IMR-90 (cell line): ENCODE measurements around the gene LMTK2. TPM values are rescaled to one million over a fixed set of nuclear protein-coding genes. Genes with fewer than 3 reads are reported as not detected.

Experiments used
- ATAC-seq: fragments of 200-7000 bp; cut with Tn5 transposase; 2 replicates; pipeline ENCODE4 v1.9.1; 2020; ENCODE audit warnings: low read depth, mild to moderate bottlenecking, moderate library complexity
- BruUV-seq: library from RNA; stranded (reverse); fragments of 400-500 nt; replicated peaks from 2 replicates; lab custom pipeline; 2021; lab: Mats Ljungman, UMichigan
- CTCF ChIA-PET: fragments of 300-600 bp; formaldehyde crosslinking; extraction: SDS; loops from one replicate; lab custom pipeline; 2021; ENCODE audit warnings: antibody characterized with exemption; lab: Yijun Ruan, JAX
- POLR2A ChIA-PET: fragments of 300-600 bp; sonication (Branson Sonifier 250); formaldehyde crosslinking; loops from one replicate; lab custom pipeline; 2022; ENCODE audit warnings: antibody characterized with exemption; ENCODE audit not compliant: unreplicated experiment; lab: Charles Lee
- DNase-seq: peaks from one replicate; pipeline ENCODE4 v3.0.0; 2013
- H2AFZ ChIP-seq: replicated peaks from 2 replicates; pipeline ENCODE3; 2013; ENCODE audit warnings: low read length, mild to moderate bottlenecking; ENCODE audit not compliant: poor library complexity
- H2AK5ac ChIP-seq: 2 replicates; pipeline ENCODE4 v1.6.1; 2013; ENCODE audit warnings: low read depth, low read length, inconsistent platforms
- H2AK9ac ChIP-seq: replicated peaks from 2 replicates; pipeline ENCODE3; 2013; ENCODE audit warnings: mild to moderate bottlenecking, low read depth, low read length, moderate library complexity; ENCODE audit not compliant: poor library complexity
- H2BK120ac ChIP-seq: 2 replicates; pipeline ENCODE4 v1.6.1; 2013; ENCODE audit warnings: low read depth, low read length, inconsistent platforms
- H2BK15ac ChIP-seq: 3 replicates; pipeline ENCODE4 v1.6.1; 2013; ENCODE audit warnings: low read depth, low read length, inconsistent platforms
- H2BK20ac ChIP-seq: 2 replicates; pipeline ENCODE4 v1.6.1; 2013; ENCODE audit warnings: low read depth, mild to moderate bottlenecking, inconsistent platforms, low read length, moderate library complexity
- H2BK5ac ChIP-seq: 2 replicates; pipeline ENCODE4 v1.6.1; 2013; ENCODE audit warnings: mild to moderate bottlenecking, low read depth, low read length, inconsistent platforms; ENCODE audit not compliant: poor library complexity, severe bottlenecking
- H3K14ac ChIP-seq: replicated peaks from 2 replicates; pipeline ENCODE4 v1.6.1; 2013; ENCODE audit warnings: low read depth, low read length, inconsistent platforms
- H3K18ac ChIP-seq: 2 replicates; pipeline ENCODE4 v1.6.1; 2013; ENCODE audit warnings: low read depth, low read length, control low read depth
- H3K23ac ChIP-seq: 2 replicates; pipeline ENCODE4 v1.6.1; 2013; ENCODE audit warnings: low read depth, low read length, inconsistent platforms
- H3K27ac ChIP-seq: 2 replicates; pipeline ENCODE4 v1.5.1; 2013; ENCODE audit warnings: mild to moderate bottlenecking, control low read depth, low read length; ENCODE audit not compliant: insufficient read depth
- H3K27me3 ChIP-seq: 2 replicates; pipeline ENCODE4 v1.6.1; 2013; ENCODE audit warnings: low read length; ENCODE audit not compliant: control insufficient read depth, insufficient read depth
- H3K36me3 ChIP-seq: 2 replicates; pipeline ENCODE4 v1.6.1; 2013; ENCODE audit warnings: low read length, mixed read lengths; ENCODE audit not compliant: control insufficient read depth, insufficient read depth
- H3K4ac ChIP-seq: 2 replicates; pipeline ENCODE4 v1.6.1; 2013; ENCODE audit warnings: low read depth, low read length, inconsistent platforms
- H3K4me1 ChIP-seq: 2 replicates; pipeline ENCODE4 v1.6.1; 2013; ENCODE audit warnings: low read length, mixed read lengths; ENCODE audit not compliant: control insufficient read depth, insufficient read depth
- H3K4me2 ChIP-seq: 2 replicates; pipeline ENCODE4 v1.6.1; 2013; ENCODE audit warnings: low read depth, mild to moderate bottlenecking, control low read depth, low read length, moderate library complexity
- H3K4me3 ChIP-seq: 2 replicates; pipeline ENCODE4 v1.5.1; 2013; ENCODE audit warnings: low read depth, mild to moderate bottlenecking, control low read depth, low read length, moderate library complexity; ENCODE audit not compliant: insufficient read depth
- H3K56ac ChIP-seq: 2 replicates; pipeline ENCODE4 v1.6.1; 2013; ENCODE audit warnings: low read length, inconsistent platforms; ENCODE audit not compliant: insufficient read depth; ENCODE audit errors: extremely low read depth
- H3K79me1 ChIP-seq, 2 experiments: 2 replicates each; pipeline ENCODE4 v1.6.1; 2013; ENCODE audit warnings: low read length in 2 of 2, inconsistent platforms in 1 of 2, low read depth in 1 of 2
- H3K9ac ChIP-seq: 2 replicates; pipeline ENCODE4 v1.6.1; 2013; ENCODE audit warnings: low read depth, low read length, control low read depth
- H3K9me1 ChIP-seq: 2 replicates; pipeline ENCODE4 v1.6.1; 2013; ENCODE audit warnings: low read length, inconsistent platforms; ENCODE audit not compliant: insufficient read depth
- H3K9me3 ChIP-seq: 2 replicates; pipeline ENCODE4 v1.6.1; 2013; ENCODE audit warnings: low read length; ENCODE audit not compliant: control insufficient read depth, insufficient read depth
- H4K20me1 ChIP-seq: 2 replicates; pipeline ENCODE4 v1.6.1; 2013; ENCODE audit warnings: low read length, inconsistent platforms; ENCODE audit not compliant: insufficient read depth
- H4K5ac ChIP-seq: 2 replicates; pipeline ENCODE4 v1.6.1; 2013; ENCODE audit warnings: mild to moderate bottlenecking, low read depth, low read length, control low read depth
- H4K8ac ChIP-seq, 2 experiments: 2 replicates each; pipeline ENCODE4 v1.6.1; 2013; ENCODE audit warnings: low read depth in 2 of 2, low read length in 2 of 2, control low read depth in 1 of 2, inconsistent platforms in 1 of 2
- H4K91ac ChIP-seq: 2 replicates; pipeline ENCODE4 v1.6.1; 2013; ENCODE audit warnings: low read depth, low read length, inconsistent platforms; ENCODE audit not compliant: insufficient read depth
- CEBPB ChIP-seq: IDR thresholded peaks from 2 replicates; pipeline ENCODE4 v1.6.1; 2012; ENCODE audit warnings: low read depth, low read length, improper control_type of control experiment
- CTCF ChIP-seq: conservative IDR thresholded peaks from 2 replicates; pipeline ENCODE4 v1.5.1; 2012; ENCODE audit warnings: mild to moderate bottlenecking, low read depth, low read length, improper control_type of control experiment
- FOS ChIP-seq: fragments of 150-350 bp; IDR thresholded peaks from 2 replicates; pipeline ENCODE4 v1.6.1; 2016; ENCODE audit warnings: low read depth, low read length
- MAFK ChIP-seq: IDR thresholded peaks from 2 replicates; pipeline ENCODE4 v1.6.1; 2012; ENCODE audit warnings: low read depth, low read length, improper control_type of control experiment
- MXI1 ChIP-seq: IDR thresholded peaks from 2 replicates; pipeline ENCODE4 v1.6.1; 2012; ENCODE audit warnings: low read depth, mild to moderate bottlenecking, low read length, moderate library complexity, borderline replicate concordance
- RCOR1 ChIP-seq: IDR thresholded peaks from 2 replicates; pipeline ENCODE4 v1.6.1; 2012; ENCODE audit warnings: mild to moderate bottlenecking, low read length, improper control_type of control experiment; ENCODE audit not compliant: insufficient replicate concordance
- SMC3 ChIP-seq: fragments of 150-350 bp; IDR thresholded peaks from 2 replicates; pipeline ENCODE4 v1.6.1; 2016; ENCODE audit warnings: low read depth, mild to moderate bottlenecking, antibody characterized with exemption, low read length, moderate library complexity
- WGBS, 2 experiments: methylation state at CpG; one replicate each; pipeline versions ENCODE4 v1.1.5 to v1.1.7; 2013; ENCODE audit warnings: missing lambda C conversion rate in 2 of 2; ENCODE audit not compliant: insufficient read length in 1 of 2; ENCODE audit errors: extremely low coverage in 2 of 2; 5-methylcytosine and 5-hydroxymethylcytosine counted together
- dilution Hi-C: fragments of 300-500 bp; cut with HindIII; formaldehyde crosslinking; loops from one replicate; pipeline ENCODE4 v1.14.3; 2018; ENCODE audit warnings: low sequenced_read_pairs; ENCODE audit not compliant: unreplicated experiment
- in situ Hi-C: fragments of 300-500 bp; cut with MboI; formaldehyde crosslinking; loops from 3 replicates; pipeline ENCODE4 v1.14.3; 2019; ENCODE audit warnings: low sequenced_read_pairs, inconsistent platforms, mixed read lengths
- intact Hi-C: fragments of 100-400 bp; cut with micrococcal nuclease; formaldehyde crosslinking; loops from 2 replicates; pipeline ENCODE4 v1.10.0; 2022
- polyA plus RNA-seq, 3 experiments: library from polyadenylated mRNA; depleted of rRNA; stranded (reverse); fragments of >200 nt; gene quantifications; 2 replicates each; pipeline ENCODE4 v1.2.3, GENCODE V29; 2012; ENCODE audit warnings: low replicate concordance in 1 of 3
- total RNA-seq: library from RNA; depleted of rRNA; stranded (reverse); fragments of >200 nt; gene quantifications from 2 replicates; pipeline ENCODE4 v1.2.3, GENCODE V29; 2012
- TF ChIP-seq, protein P1 (sequence below): fragments of 150-350 bp; IDR thresholded peaks from 2 replicates; pipeline ENCODE4 v1.6.1; 2016; ENCODE audit warnings: low read depth, mild to moderate bottlenecking, low read length, moderate library complexity, borderline replicate concordance

The LMTK2 gene
- total and polyA plus RNA-seq, 2 of the 4 experiments (the other 2 are of a cell fraction): 4.4 to 5.0 TPM

GRCh38 chr7:98107313-98107721 lies 655 bp downstream of the LMTK2 start:
- H3K9me1 ChIP-seq: no peaks in the 10 kb centered on the region
- no peak overlapping the region; the same call in 1 of the 2 replicates for H3K27ac ChIP-seq
- ChIA-PET CTCF (interaction anchor here (1.0 to 1.3 kb wide), 3 partner anchors 19 to 62 kb away, joined by 3 to 4 read pairs (median 4); no protein-coding TSS in a partner anchor), POLR2A (interaction anchor here (0.6 kb wide), 1 partner anchor 61 kb away, joined by 4 read pairs; no protein-coding TSS in a partner anchor)
- dilution Hi-C loops (no loop called here), intact Hi-C loops (loop anchor here (5.0 kb wide), 1 partner anchor 85 kb away; no protein-coding TSS in a partner anchor), in situ Hi-C loops (no loop called here)
- no peak overlapping the region for H2BK20ac ChIP-seq
- peak overlapping the region; percentile 69 for H3K9ac ChIP-seq
- no peak overlapping the region for H3K23ac ChIP-seq
- H2BK5ac ChIP-seq: no peak overlapping the region
- no peak overlapping the region for H2AK5ac ChIP-seq
- H2BK120ac ChIP-seq: no peak overlapping the region
- peaks cover 3 to 16% of the 10 kb centered on the region in 2 experiments; a peak in 3 of 4 replicates for H3K79me1 ChIP-seq
- no peak for TF ChIP-seq SMC3
- no peak for TF ChIP-seq CTCF
- TF ChIP-seq CEBPB: no peak
- TF ChIP-seq MAFK: no peak
- no peak for TF ChIP-seq FOS
- TF ChIP-seq MXI1: no peak
- no peak for TF ChIP-seq RCOR1
- TF ChIP-seq, protein P1, sequence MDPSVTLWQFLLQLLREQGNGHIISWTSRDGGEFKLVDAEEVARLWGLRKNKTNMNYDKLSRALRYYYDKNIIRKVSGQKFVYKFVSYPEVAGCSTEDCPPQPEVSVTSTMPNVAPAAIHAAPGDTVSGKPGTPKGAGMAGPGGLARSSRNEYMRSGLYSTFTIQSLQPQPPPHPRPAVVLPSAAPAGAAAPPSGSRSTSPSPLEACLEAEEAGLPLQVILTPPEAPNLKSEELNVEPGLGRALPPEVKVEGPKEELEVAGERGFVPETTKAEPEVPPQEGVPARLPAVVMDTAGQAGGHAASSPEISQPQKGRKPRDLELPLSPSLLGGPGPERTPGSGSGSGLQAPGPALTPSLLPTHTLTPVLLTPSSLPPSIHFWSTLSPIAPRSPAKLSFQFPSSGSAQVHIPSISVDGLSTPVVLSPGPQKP: no peak
- no peak overlapping the region for H2BK15ac ChIP-seq
- H3K18ac ChIP-seq: no peak overlapping the region
- H4K5ac ChIP-seq: no peak overlapping the region
- no peak for DNase-seq
- no peaks in the 10 kb centered on the region for H3K36me3 ChIP-seq
- no peaks in the 10 kb centered on the region for H3K27me3 ChIP-seq
- no TSS peak for BruUV-seq
- no peak for ATAC-seq
- peak overlapping the region; percentile 100 for H3K4me2 ChIP-seq
- no peak overlapping the region for H3K4ac ChIP-seq
- peaks cover 1% of the 10 kb centered on the region; the same call in 1 of the 2 replicates for H3K9me3 ChIP-seq
- no CpG with 5 or more reads among the region's 32 CpGs for WGBS, 2 experiments
- H4K8ac ChIP-seq: no peak overlapping the region
- no peaks in the 10 kb centered on the region for H3K4me1 ChIP-seq
- H2AK9ac ChIP-seq: no peak overlapping the region
- no peak overlapping the region for H3K56ac ChIP-seq
- peak overlapping the region; percentile 99 for H2AFZ ChIP-seq
- H3K14ac ChIP-seq: no peak overlapping the region
- peak overlapping the region; percentile 87 for H3K4me3 ChIP-seq
- H4K20me1 ChIP-seq: no peaks in the 10 kb centered on the region
- no peak overlapping the region for H4K91ac ChIP-seq
